Uterus (tissue), 4 donors: ENCODE data around the gene VPS37C. TPM values are rescaled to one million over a fixed set of nuclear protein-coding genes. Genes with fewer than 3 reads are reported as not detected.

Experiments
- DNase-seq, 2 donors: peaks; one replicate each; pipeline ENCODE4 v3.0.0-alpha.2; 2019 to 2020
- H3K27ac ChIP-seq, 2 donors: fragments of 200-600 bp; sonication (generic); 1 replicate in 1 of 2; 2 replicates in 1 of 2; pipeline ENCODE4 v1.5.1; 2016 to 2018
- H3K27me3 ChIP-seq, 2 donors: fragments of 200-600 bp; sonication (generic); one replicate each; pipeline ENCODE4 v1.5.1; 2018 to 2019; ENCODE audit warnings: control low read depth in 1 of 2
- H3K36me3 ChIP-seq, 2 donors: fragments of 200-600 bp; sonication (generic); one replicate each; pipeline ENCODE4 v1.5.1; 2019; ENCODE audit warnings: control low read depth in 1 of 2
- H3K4me1 ChIP-seq, 2 donors: fragments of 200-600 bp; sonication (generic); one replicate each; pipeline ENCODE4 v1.5.1; 2018 to 2019; ENCODE audit warnings: control low read depth in 1 of 2
- H3K4me3 ChIP-seq, 2 donors: fragments of 200-600 bp; sonication (generic); 1 replicate in 1 of 2; 2 replicates in 1 of 2; pipeline ENCODE4 v1.5.1; 2018 to 2019; ENCODE audit warnings: mild to moderate bottlenecking in 1 of 2
- H3K9me3 ChIP-seq, 2 donors: fragments of 200-600 bp; sonication (generic); one replicate each; pipeline ENCODE4 v1.5.1; 2019; ENCODE audit warnings: control low read depth in 1 of 2
- CTCF ChIP-seq, 4 experiments: fragments of 200-600 bp in 2 of 4; fragments of 450-650 bp in 2 of 4; sonication (generic) in 2 of 4; IDR thresholded peaks; one replicate each; pipeline ENCODE4 v1.5.1; 2016 to 2019; ENCODE audit warnings: antibody characterized with exemption in 4 of 4, mild to moderate bottlenecking in 2 of 4, moderate library complexity in 1 of 4
- POLR2A ChIP-seq, 2 donors: fragments of 450-650 bp; IDR thresholded peaks; one replicate each; pipeline ENCODE4 v1.6.1; 2016; ENCODE audit warnings: antibody characterized with exemption in 2 of 2, mild to moderate bottlenecking in 1 of 2, moderate library complexity in 1 of 2
- intact Hi-C: fragments of 100-400 bp; cut with DNase I; formaldehyde crosslinking; loops from one replicate; pipeline ENCODE4 v1.15.1; 2023; ENCODE audit warnings: low total_unique reads
- total RNA-seq, 4 donors: library from RNA; depleted of rRNA in 3 of 4; stranded (reverse); fragments of >200 nt in 3 of 4; gene quantifications; one replicate each; pipeline versions ENCODE4 v1.1.0 to v1.2.4, GENCODE V29; 2014 to 2023
- donor health status: DM: yes; HTN: yes; CAD: no.

The VPS37C gene
- total RNA-seq, 4 donors from 2014 or later: 0.26 to 26.3 (median 13.3) TPM

- Histone ChIP-seq H3K27ac (no peak overlapping the region), H3K27me3 (no peaks in the 10 kb centered on the region), H3K4me1 (no peaks in the 10 kb centered on the region), H3K4me3 (no peak overlapping the region), H3K36me3 (no peaks in the 10 kb centered on the region), H3K9me3 (no peaks in the 10 kb centered on the region)
- TF ChIP-seq CTCF (IDR thresholded peaks at IDR 0.05) (no peak), POLR2A (IDR thresholded peaks at IDR 0.05) (no peak)
- no peak for DNase-seq
- intact Hi-C loops: no loop called here
These were observed 37.3 kb downstream of the VPS37C start for GRCh38 chr11:61123775-61124571.

GRCh38 chr11:61122761-61123160 is 38.5 kb downstream of the VPS37C start:
- no peak overlapping the region for H3K27ac ChIP-seq
- TF ChIP-seq POLR2A (IDR thresholded peaks at IDR 0.05) (no peak), CTCF (IDR thresholded peaks at IDR 0.05) (no peak)
- intact Hi-C loops: no loop called here

DNA sequence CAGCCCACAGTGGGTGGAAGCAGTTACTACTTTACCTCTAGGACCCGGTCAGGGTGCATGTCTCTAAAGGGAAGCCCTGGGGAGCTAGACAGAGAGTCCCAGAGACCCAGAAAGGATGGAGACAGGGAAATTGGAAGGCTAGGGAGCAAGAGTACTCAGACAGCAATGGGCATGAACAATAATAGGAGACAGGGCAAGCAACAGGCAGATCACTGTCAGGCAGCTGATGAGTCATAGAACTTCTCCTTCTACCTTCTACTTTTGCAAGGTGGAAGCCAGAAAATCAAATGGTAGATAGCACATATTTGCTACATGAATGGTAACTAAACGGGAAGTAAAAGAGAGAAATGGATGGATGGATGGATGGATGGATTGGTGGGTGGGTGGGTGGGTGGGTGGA is 39.3 kb downstream of the VPS37C start:
- no peak for DNase-seq
- TF ChIP-seq POLR2A (IDR thresholded peaks at IDR 0.05): no peak
- no peak for TF ChIP-seq CTCF (IDR thresholded peaks at IDR 0.05)
- Histone ChIP-seq H3K9me3 (no peaks in the 10 kb centered on the region), H3K36me3 (no peaks in the 10 kb centered on the region), H3K4me3 (no peak overlapping the region), H3K27ac (no peak overlapping the region), H3K27me3 (no peaks in the 10 kb centered on the region), H3K4me1 (no peaks in the 10 kb centered on the region)
- intact Hi-C loops: no loop called here

More at GRCh38 chr11:61122761-61123160, 38.5 kb downstream of the VPS37C start:
- Histone ChIP-seq H3K4me1 (no peaks in the 10 kb centered on the region), H3K27me3 (no peaks in the 10 kb centered on the region), H3K36me3 (no peaks in the 10 kb centered on the region), H3K9me3 (no peaks in the 10 kb centered on the region), H3K4me3 (no peak overlapping the region)
- DNase-seq: no peak

DNA sequence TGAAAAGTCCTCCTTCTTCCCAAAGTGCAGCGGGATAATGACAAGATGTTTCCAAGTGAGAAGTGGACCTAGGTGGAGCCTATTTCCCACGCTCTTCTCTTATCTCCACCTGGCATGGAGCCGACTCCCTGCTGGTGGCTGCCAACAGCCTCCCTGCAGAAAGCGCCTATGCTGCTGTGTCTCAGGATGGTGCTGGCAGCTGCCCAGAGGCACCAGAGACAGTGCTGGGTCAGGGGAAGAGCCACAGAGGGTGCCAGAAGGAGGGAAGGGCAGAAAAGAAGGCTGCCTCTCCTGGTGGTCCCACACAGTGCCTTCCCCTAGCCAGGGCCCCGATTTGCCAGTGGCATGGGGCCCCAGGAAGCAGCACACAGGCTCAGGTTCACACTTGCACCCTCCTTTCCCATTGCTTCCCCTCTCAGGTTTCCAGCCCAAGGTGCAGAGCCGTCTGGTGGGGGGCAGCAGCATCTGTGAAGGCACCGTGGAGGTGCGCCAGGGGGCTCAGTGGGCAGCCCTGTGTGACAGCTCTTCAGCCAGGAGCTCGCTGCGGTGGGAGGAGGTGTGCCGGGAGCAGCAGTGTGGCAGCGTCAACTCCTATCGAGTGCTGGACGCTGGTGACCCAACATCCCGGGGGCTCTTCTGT is 39.9 kb downstream of the VPS37C start:
- no peaks in the 10 kb centered on the region for H3K9me3 ChIP-seq
- TF ChIP-seq POLR2A (IDR thresholded peaks at IDR 0.05): no peak
- H3K4me1 ChIP-seq: no peaks in the 10 kb centered on the region
- H3K27ac ChIP-seq: no peak overlapping the region
- no peaks in the 10 kb centered on the region for H3K27me3 ChIP-seq
- DNase-seq: peak in 1 of 2 donors; percentile 45
- no peaks in the 10 kb centered on the region for H3K36me3 ChIP-seq
- no peak overlapping the region for H3K4me3 ChIP-seq
- intact Hi-C loops: no loop called here

GRCh38 chr11:61120706-61121191 is 40.5 kb downstream of the VPS37C start:
- TF ChIP-seq POLR2A (IDR thresholded peaks at IDR 0.05): no peak
- TF ChIP-seq CTCF (IDR thresholded peaks at IDR 0.05): no peak
- Histone ChIP-seq H3K9me3 (no peaks in the 10 kb centered on the region), H3K4me3 (no peak overlapping the region), H3K27me3 (no peaks in the 10 kb centered on the region), H3K4me1 (no peaks in the 10 kb centered on the region), H3K36me3 (no peaks in the 10 kb centered on the region), H3K27ac (no peak overlapping the region)
- intact Hi-C loops: no loop called here
- DNase-seq: no peak
